ENCODE results near the gene TSPAN6. TPM values are rescaled to one million over a fixed set of nuclear protein-coding genes. Genes with fewer than 3 reads are reported as not detected.

TSPAN6 gene
- total and polyA plus RNA-seq, 2 donors (not counting 3 experiments of a cell fraction or from before 2014, with no cell fraction given): 43.1 to 65.5 TPM

DNA sequence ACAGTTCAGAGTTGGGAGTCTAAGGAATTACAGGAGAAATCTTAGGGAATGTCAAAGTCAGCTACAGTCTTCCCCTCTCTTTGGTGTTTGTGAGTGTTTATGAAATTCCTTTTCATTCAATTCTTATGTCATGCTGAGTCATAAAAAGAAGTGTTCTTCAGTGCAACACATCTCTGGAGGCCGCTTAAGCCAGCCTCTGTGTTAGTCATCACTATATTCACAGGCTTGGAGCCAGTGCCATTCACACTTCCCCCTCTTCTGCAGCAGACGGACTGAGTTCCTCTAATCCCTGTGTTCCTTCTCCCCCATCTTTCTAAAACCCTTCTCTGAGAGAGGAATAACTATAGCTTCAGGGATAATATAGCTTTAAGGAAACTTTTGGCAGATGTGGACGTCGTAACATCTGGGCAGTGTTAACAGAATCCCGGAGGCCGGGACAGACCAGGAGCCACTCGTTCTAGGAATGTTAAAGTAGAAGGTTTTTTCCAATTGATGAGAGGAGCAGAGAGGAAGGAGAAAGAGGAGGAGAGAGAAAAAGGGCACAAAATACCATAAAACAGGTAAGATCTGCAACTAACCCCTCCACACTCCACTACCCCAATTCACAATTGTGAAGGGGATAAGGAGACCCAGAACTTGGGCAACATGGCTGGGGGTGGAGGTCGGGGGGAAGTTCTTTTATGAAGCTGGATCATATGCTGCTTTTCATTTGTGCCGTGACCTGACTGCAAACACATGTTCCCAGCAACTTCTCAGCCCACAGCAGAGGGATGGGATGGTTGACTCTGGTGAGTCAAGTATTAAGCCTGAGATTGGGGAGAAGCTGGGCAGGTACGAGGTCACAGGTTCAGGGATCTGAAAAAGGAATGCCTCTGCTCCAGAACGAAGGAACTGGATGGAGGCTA is 7.6 kb upstream of the TSPAN6 start, which contains the start of gene SRPX2:
TSS of gene SRPX2 (plus strand) at position 244 of the 905 bp plus-strand sequence. CDS start 2,124 bp downstream, outside the sequence.
- Histone ChIP-seq H3K9ac (replicated peaks; ENCODE audit: extremely low read depth, insufficient read depth, low read length) (peak within 1 kb of the TSS; percentile 87), H3K4me3 (replicated peaks in 1 of 3; ENCODE audit: insufficient read depth in 1 of 3, low read depth in 1 of 3, low read length in 3 of 3) (peak within 1 kb of the TSS; percentile 52 to 95 (median 88)), H3K4me2 (ENCODE audit: insufficient read depth, low read length) (peak within 1 kb of the TSS; percentile 95), H3K4me1 (ENCODE audit: control insufficient read depth, extremely low read depth, insufficient read depth, low read length) (peaks cover 53% of the 10 kb centered on the region), H2AFZ (ENCODE audit: low read depth, low read length) (peak within 1 kb of the TSS; percentile 23), H4K20me1 (replicated peaks; ENCODE audit: control insufficient read depth, extremely low read depth, insufficient read depth, low read length) (no peaks in the 10 kb centered on the region), H3K27ac (ENCODE audit: insufficient read depth, low read depth, low read length) (peak within 1 kb of the TSS; percentile 99), H3K27me3 (ENCODE audit: control insufficient read depth in 2 of 2, insufficient read depth in 2 of 2, low read length in 2 of 2) (no peaks in the 10 kb centered on the region), H3K36me3 (ENCODE audit: control insufficient read depth in 2 of 2, extremely low read depth in 1 of 2, insufficient read depth in 2 of 2, low read length in 2 of 2) (no peaks in the 10 kb centered on the region), H3K79me2 (ENCODE audit: control insufficient read depth, insufficient read depth, low read length) (peaks cover 42% of the 10 kb centered on the region), H3K9me1 (replicated peaks; ENCODE audit: control insufficient read depth, extremely low read depth, insufficient read depth, low read length) (no peaks in the 10 kb centered on the region), H3K9me3 (replicated peaks; ENCODE audit: control insufficient read depth, insufficient read depth, low read length) (no peaks in the 10 kb centered on the region)
- BruUV-seq (replicated peaks): TSS peak; percentile 53
- peak; percentile 85 for DNase-seq (ENCODE audit: low read depth, low spot score)
- POLR2A ChIA-PET: no interaction called here
- CTCF ChIA-PET: interaction anchor here (0.6 to 4.1 kb wide), 4 partner anchors 9 to 518 kb away, joined by 3 to 10 read pairs (median 4); no protein-coding TSS in a partner anchor
- dilution Hi-C loops (cut with MboI; ENCODE audit: extremely low pct_ligation_motif_present, low sequenced_read_pairs): no loop called here
- peak; percentile 83 for TF ChIP-seq POLR2A (IDR thresholded peaks at IDR 0.05; ENCODE audit: low read depth, low read length)
- no peak for TF ChIP-seq MYC (IDR thresholded peaks at IDR 0.05; ENCODE audit: low read depth, low read length)
- TF ChIP-seq, protein P1, sequence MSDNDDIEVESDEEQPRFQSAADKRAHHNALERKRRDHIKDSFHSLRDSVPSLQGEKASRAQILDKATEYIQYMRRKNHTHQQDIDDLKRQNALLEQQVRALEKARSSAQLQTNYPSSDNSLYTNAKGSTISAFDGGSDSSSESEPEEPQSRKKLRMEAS (IDR thresholded peaks at IDR 0.05; ENCODE audit: insufficient read depth, insufficient read length): no peak
- TF ChIP-seq, protein P2, sequence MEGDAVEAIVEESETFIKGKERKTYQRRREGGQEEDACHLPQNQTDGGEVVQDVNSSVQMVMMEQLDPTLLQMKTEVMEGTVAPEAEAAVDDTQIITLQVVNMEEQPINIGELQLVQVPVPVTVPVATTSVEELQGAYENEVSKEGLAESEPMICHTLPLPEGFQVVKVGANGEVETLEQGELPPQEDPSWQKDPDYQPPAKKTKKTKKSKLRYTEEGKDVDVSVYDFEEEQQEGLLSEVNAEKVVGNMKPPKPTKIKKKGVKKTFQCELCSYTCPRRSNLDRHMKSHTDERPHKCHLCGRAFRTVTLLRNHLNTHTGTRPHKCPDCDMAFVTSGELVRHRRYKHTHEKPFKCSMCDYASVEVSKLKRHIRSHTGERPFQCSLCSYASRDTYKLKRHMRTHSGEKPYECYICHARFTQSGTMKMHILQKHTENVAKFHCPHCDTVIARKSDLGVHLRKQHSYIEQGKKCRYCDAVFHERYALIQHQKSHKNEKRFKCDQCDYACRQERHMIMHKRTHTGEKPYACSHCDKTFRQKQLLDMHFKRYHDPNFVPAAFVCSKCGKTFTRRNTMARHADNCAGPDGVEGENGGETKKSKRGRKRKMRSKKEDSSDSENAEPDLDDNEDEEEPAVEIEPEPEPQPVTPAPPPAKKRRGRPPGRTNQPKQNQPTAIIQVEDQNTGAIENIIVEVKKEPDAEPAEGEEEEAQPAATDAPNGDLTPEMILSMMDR (IDR thresholded peaks at IDR 0.05; ENCODE audit: extremely low read depth in 1 of 2, insufficient read depth in 1 of 2, low read depth in 1 of 2, low read length in 2 of 2): no peak
- no peak for TF ChIP-seq EZH2 (IDR thresholded peaks at IDR 0.05; ENCODE audit: borderline replicate concordance, low read depth, low read length, severe bottlenecking)
- TF ChIP-seq FOS (IDR thresholded peaks at IDR 0.05; ENCODE audit: borderline replicate concordance, insufficient read depth, low read length): peak; percentile 83
- no peak for TF ChIP-seq GATA2 (IDR thresholded peaks at IDR 0.05; ENCODE audit: insufficient read depth, insufficient read length, low read depth, low read length)
- TF ChIP-seq POLR2AphosphoS5 (IDR thresholded peaks at IDR 0.05; ENCODE audit: insufficient read depth, low read depth, low read length): peak; percentile 78
- peak; percentile 81 for TF ChIP-seq JUN (IDR thresholded peaks at IDR 0.05; ENCODE audit: borderline replicate concordance, insufficient read depth, insufficient read length, low read depth)
- FAIRE-seq: peak; percentile 88
- intact Hi-C loops (cut with micrococcal nuclease): loop anchor here (1.0 to 5.0 kb wide), 2 partner anchors 8 to 748 kb away; partner anchors contain the start of genes RPL36A and TSPAN6

All from endothelial cell of umbilical vein (primary cell).